ENCODE results near the gene MRPL10.

MRPL10 gene

GRCh38 chr17:47872019-47872650 lies 40.8 kb upstream of the MRPL10 start:
- Histone ChIP-seq H3K4me1 (ENCODE audit: control insufficient read depth, insufficient read depth, low read length, unreplicated experiment) (peaks cover 3% of the 10 kb centered on the region), H3K36me3 (ENCODE audit: insufficient read depth, low read length) (no peaks in the 10 kb centered on the region), H2AFZ (ENCODE audit: low read length, unreplicated experiment) (no peak overlapping the region), H3K27me3 (ENCODE audit: insufficient read depth, low read length) (peaks cover 62% of the 10 kb centered on the region), H3K79me2 (ENCODE audit: control insufficient read depth, insufficient read depth, low read length, unreplicated experiment) (no peaks in the 10 kb centered on the region), H3K4me3 (ENCODE audit: low read depth, low read length) (no peak overlapping the region), H3K27ac (ENCODE audit: low read depth, low read length) (no peak overlapping the region)

- peaks cover 3% of the 10 kb centered on the region for H3K4me1 ChIP-seq (ENCODE audit: control insufficient read depth, insufficient read depth, low read length, unreplicated experiment)
- no peak overlapping the region for H3K27ac ChIP-seq (ENCODE audit: low read depth, low read length)
- H3K79me2 ChIP-seq (ENCODE audit: control insufficient read depth, insufficient read depth, low read length, unreplicated experiment) = no peaks in the 10 kb centered on the region
- H3K36me3 ChIP-seq (ENCODE audit: insufficient read depth, low read length) = no peaks in the 10 kb centered on the region
- no peak overlapping the region for H2AFZ ChIP-seq (ENCODE audit: low read length, unreplicated experiment)
- H3K27me3 ChIP-seq (ENCODE audit: insufficient read depth, low read length) = peaks cover 62% of the 10 kb centered on the region
- H3K4me3 ChIP-seq (ENCODE audit: low read depth, low read length) = no peak overlapping the region
Measured at GRCh38 chr17:47871048-47871447, 39.7 kb upstream of the MRPL10 start.

GRCh38 chr17:47870056-47870455 lies 38.7 kb upstream of the MRPL10 start:
- Histone ChIP-seq H3K27ac (ENCODE audit: low read depth, low read length) (no peak overlapping the region), H3K79me2 (ENCODE audit: control insufficient read depth, insufficient read depth, low read length, unreplicated experiment) (no peaks in the 10 kb centered on the region), H3K36me3 (ENCODE audit: insufficient read depth, low read length) (no peaks in the 10 kb centered on the region), H3K4me1 (ENCODE audit: control insufficient read depth, insufficient read depth, low read length, unreplicated experiment) (no peaks in the 10 kb centered on the region), H3K4me3 (ENCODE audit: low read depth, low read length) (no peak overlapping the region), H2AFZ (ENCODE audit: low read length, unreplicated experiment) (no peak overlapping the region), H3K27me3 (ENCODE audit: insufficient read depth, low read length) (peaks cover 62% of the 10 kb centered on the region)

- Histone ChIP-seq H3K79me2 (ENCODE audit: control insufficient read depth, insufficient read depth, low read length, unreplicated experiment) (no peaks in the 10 kb centered on the region), H3K27ac (ENCODE audit: low read depth, low read length) (no peak overlapping the region), H3K4me3 (ENCODE audit: low read depth, low read length) (no peak overlapping the region), H3K27me3 (ENCODE audit: insufficient read depth, low read length) (peaks cover 56% of the 10 kb centered on the region), H3K4me1 (ENCODE audit: control insufficient read depth, insufficient read depth, low read length, unreplicated experiment) (no peaks in the 10 kb centered on the region), H3K36me3 (ENCODE audit: insufficient read depth, low read length) (no peaks in the 10 kb centered on the region), H2AFZ (ENCODE audit: low read length, unreplicated experiment) (no peak overlapping the region)
Measured at GRCh38 chr17:47869114-47869513, 37.8 kb upstream of the MRPL10 start.

GRCh38 chr17:47867813-47868533 lies 36.6 kb upstream of the MRPL10 start:
- Histone ChIP-seq H3K4me3 (ENCODE audit: low read depth, low read length) (no peak overlapping the region), H3K4me1 (ENCODE audit: control insufficient read depth, insufficient read depth, low read length, unreplicated experiment) (peaks cover 4% of the 10 kb centered on the region), H2AFZ (ENCODE audit: low read length, unreplicated experiment) (no peak overlapping the region), H3K36me3 (ENCODE audit: insufficient read depth, low read length) (no peaks in the 10 kb centered on the region), H3K27me3 (ENCODE audit: insufficient read depth, low read length) (peaks cover 45% of the 10 kb centered on the region), H3K79me2 (ENCODE audit: control insufficient read depth, insufficient read depth, low read length, unreplicated experiment) (no peaks in the 10 kb centered on the region), H3K27ac (ENCODE audit: low read depth, low read length) (no peak overlapping the region)

- Histone ChIP-seq H3K27me3 (ENCODE audit: insufficient read depth, low read length) (peaks cover 35% of the 10 kb centered on the region), H3K4me1 (ENCODE audit: control insufficient read depth, insufficient read depth, low read length, unreplicated experiment) (peaks cover 11% of the 10 kb centered on the region), H3K36me3 (ENCODE audit: insufficient read depth, low read length) (no peaks in the 10 kb centered on the region), H2AFZ (ENCODE audit: low read length, unreplicated experiment) (no peak overlapping the region), H3K27ac (ENCODE audit: low read depth, low read length) (no peak overlapping the region), H3K4me3 (ENCODE audit: low read depth, low read length) (no peak overlapping the region), H3K79me2 (ENCODE audit: control insufficient read depth, insufficient read depth, low read length, unreplicated experiment) (no peaks in the 10 kb centered on the region)
Measured at GRCh38 chr17:47866941-47867340, 35.6 kb upstream of the MRPL10 start.

GRCh38 chr17:47864791-47865216 lies 33.5 kb upstream of the MRPL10 start:
- no peaks in the 10 kb centered on the region for H3K36me3 ChIP-seq (ENCODE audit: insufficient read depth, low read length)
- no peak overlapping the region for H3K27ac ChIP-seq (ENCODE audit: low read depth, low read length)
- peaks cover 15% of the 10 kb centered on the region for H3K27me3 ChIP-seq (ENCODE audit: insufficient read depth, low read length)
- no peak overlapping the region for H2AFZ ChIP-seq (ENCODE audit: low read length, unreplicated experiment)
- no peak overlapping the region for H3K4me3 ChIP-seq (ENCODE audit: low read depth, low read length)
- no peaks in the 10 kb centered on the region for H3K79me2 ChIP-seq (ENCODE audit: control insufficient read depth, insufficient read depth, low read length, unreplicated experiment)
- peaks cover 11% of the 10 kb centered on the region for H3K4me1 ChIP-seq (ENCODE audit: control insufficient read depth, insufficient read depth, low read length, unreplicated experiment)

GRCh38 chr17:47862621-47863440 lies 31.5 kb upstream of the MRPL10 start:
- peak overlapping the region; percentile 77 for H2AFZ ChIP-seq (ENCODE audit: low read length, unreplicated experiment)
- no peaks in the 10 kb centered on the region for H3K79me2 ChIP-seq (ENCODE audit: control insufficient read depth, insufficient read depth, low read length, unreplicated experiment)
- H3K27ac ChIP-seq (ENCODE audit: low read depth, low read length) = peak overlapping the region; percentile 53
- H3K36me3 ChIP-seq (ENCODE audit: insufficient read depth, low read length) = no peaks in the 10 kb centered on the region
- H3K4me1 ChIP-seq (ENCODE audit: control insufficient read depth, insufficient read depth, low read length, unreplicated experiment) = peaks cover 11% of the 10 kb centered on the region
- H3K27me3 ChIP-seq (ENCODE audit: insufficient read depth, low read length) = no peaks in the 10 kb centered on the region
- 0 out of 2 replicates have a peak overlapping the region, but pooled peaks have one; percentile 5 for H3K4me3 ChIP-seq (ENCODE audit: low read depth, low read length)

- peaks cover 17% of the 10 kb centered on the region for H3K27me3 ChIP-seq (ENCODE audit: insufficient read depth, low read length)
- peaks cover 11% of the 10 kb centered on the region for H3K4me1 ChIP-seq (ENCODE audit: control insufficient read depth, insufficient read depth, low read length, unreplicated experiment)
- no peak overlapping the region for H3K27ac ChIP-seq (ENCODE audit: low read depth, low read length)
- no peak overlapping the region for H2AFZ ChIP-seq (ENCODE audit: low read length, unreplicated experiment)
- H3K79me2 ChIP-seq (ENCODE audit: control insufficient read depth, insufficient read depth, low read length, unreplicated experiment) = no peaks in the 10 kb centered on the region
- no peak overlapping the region for H3K4me3 ChIP-seq (ENCODE audit: low read depth, low read length)
- H3K36me3 ChIP-seq (ENCODE audit: insufficient read depth, low read length) = no peaks in the 10 kb centered on the region
Measured at GRCh38 chr17:47860386-47860785, 29.0 kb upstream of the MRPL10 start.

GRCh38 chr17:47857551-47858455 lies 26.5 kb upstream of the MRPL10 start:
- Histone ChIP-seq H3K27me3 (ENCODE audit: insufficient read depth, low read length) (peaks cover 43% of the 10 kb centered on the region), H3K4me1 (ENCODE audit: control insufficient read depth, insufficient read depth, low read length, unreplicated experiment) (peaks cover 6% of the 10 kb centered on the region), H3K27ac (ENCODE audit: low read depth, low read length) (no peak overlapping the region), H3K4me3 (ENCODE audit: low read depth, low read length) (no peak overlapping the region), H2AFZ (ENCODE audit: low read length, unreplicated experiment) (no peak overlapping the region), H3K36me3 (ENCODE audit: insufficient read depth, low read length) (no peaks in the 10 kb centered on the region), H3K79me2 (ENCODE audit: control insufficient read depth, insufficient read depth, low read length, unreplicated experiment) (no peaks in the 10 kb centered on the region)
